Neural progenitor cell (in vitro differentiated cells): ENCODE data around the gene PRMT7.

Source experiments
- CTCF ChIP-seq: fragments of 200-600 bp; sonication (generic); IDR thresholded peaks from 2 replicates; pipeline ENCODE4 v1.5.1; 2017; ENCODE audit warnings: antibody characterized with exemption, mild to moderate bottlenecking
- EZH2 ChIP-seq: fragments of 200-600 bp; sonication (generic); IDR thresholded peaks from 2 replicates; pipeline ENCODE4 v1.6.1; 2017; ENCODE audit warnings: antibody characterized with exemption, mild to moderate bottlenecking, moderate library complexity

GRCh38 chr16:68374246-68374805, 63.5 kb downstream of the PRMT7 start:
- TF ChIP-seq CTCF (no peak), EZH2 (no peak)
